Raji (cell line): Measurements from ENCODE around the gene BEND5.

ENCODE experiments used
- POLR2A ChIP-seq: IDR thresholded peaks from 2 replicates; pipeline ENCODE4 v1.6.1; 2011; ENCODE audit warnings: low read depth, low read length, control low read depth; ENCODE audit not compliant: insufficient read depth

Gene BEND5

DNA sequence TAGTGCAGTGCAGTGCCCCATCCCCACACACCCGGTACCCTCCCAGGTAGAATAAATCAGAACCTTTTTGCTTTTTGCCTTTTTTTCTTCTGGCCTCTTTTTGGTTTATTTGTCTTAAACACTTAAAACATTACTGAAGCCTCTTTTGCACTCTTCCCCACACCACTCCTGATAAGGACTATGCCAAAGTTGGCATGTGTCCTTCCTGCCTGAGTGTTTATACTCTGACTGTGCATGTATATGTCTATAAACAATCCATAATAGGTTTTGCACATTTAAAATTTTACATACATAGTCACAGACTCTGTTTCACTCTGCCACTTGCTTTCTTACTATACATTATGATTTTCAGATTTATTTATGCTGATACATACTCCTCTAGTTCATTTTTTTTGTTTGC, 59.6 kb downstream of the BEND5 start:
- no peak for TF ChIP-seq POLR2A

GRCh38 chr1:48715921-48716320, 60.8 kb downstream of the BEND5 start:
- no peak for TF ChIP-seq POLR2A

DNA sequence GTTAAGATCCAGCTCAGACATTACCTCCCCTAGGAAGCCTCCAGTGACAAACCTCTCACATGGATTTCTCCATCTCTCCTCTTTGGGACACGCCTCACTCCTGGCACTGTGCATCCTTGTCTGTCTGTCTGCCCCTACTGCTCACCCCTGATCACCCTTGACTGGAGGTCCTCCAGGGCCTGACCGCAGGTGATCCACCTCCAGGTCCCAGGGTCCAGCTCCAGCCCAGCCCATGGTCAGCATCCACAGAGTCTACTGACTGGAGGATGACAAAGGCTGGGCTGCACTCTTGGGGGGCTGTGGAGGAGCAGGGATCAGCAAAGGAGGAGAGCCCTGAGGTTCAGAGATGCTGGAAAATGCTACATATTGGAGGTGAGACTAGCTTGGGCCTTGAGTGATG, 65.8 kb downstream of the BEND5 start:
- TF ChIP-seq POLR2A, result no peak

- no peak for TF ChIP-seq POLR2A
Measured at GRCh38 chr1:48710318-48710717, 66.4 kb downstream of the BEND5 start.

DNA sequence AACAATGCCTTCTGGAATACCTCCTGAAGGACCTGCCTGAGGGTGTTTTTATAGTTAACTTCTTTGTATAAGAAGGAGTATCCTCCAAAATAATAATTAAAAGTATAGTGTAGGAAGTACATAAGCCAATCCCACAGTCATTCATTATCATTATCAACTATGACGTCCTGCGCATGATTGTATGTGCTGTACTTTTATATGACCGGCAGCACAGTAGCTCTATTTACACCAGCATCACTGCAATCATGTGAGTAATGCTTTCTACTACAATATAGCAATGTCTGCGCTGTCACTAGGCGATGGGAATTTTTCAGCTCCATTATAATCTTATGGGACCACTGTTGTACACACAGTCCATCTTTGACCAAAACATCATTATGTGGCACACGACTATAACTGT, 72.0 kb downstream of the BEND5 start:
- TF ChIP-seq POLR2A, result no peak

DNA sequence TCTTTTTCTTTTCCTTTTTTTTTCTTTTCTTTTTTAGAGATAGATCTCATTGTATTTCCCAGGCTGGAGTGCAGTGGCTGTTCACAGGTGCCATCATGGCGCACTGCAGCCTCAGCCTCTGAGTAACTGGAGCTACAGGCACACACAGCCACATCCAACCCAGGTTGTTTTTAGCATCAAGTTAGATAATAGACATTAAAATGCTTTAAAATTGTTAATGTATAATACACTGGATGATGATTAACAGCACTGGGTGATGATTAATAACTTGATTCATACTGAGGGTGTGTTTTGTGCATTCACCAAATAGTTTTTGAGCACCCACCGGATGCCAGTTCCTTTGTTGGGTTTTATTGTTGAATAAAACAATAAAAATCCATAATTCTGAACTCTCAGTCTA, 75.2 kb downstream of the BEND5 start:
- no peak for TF ChIP-seq POLR2A

DNA sequence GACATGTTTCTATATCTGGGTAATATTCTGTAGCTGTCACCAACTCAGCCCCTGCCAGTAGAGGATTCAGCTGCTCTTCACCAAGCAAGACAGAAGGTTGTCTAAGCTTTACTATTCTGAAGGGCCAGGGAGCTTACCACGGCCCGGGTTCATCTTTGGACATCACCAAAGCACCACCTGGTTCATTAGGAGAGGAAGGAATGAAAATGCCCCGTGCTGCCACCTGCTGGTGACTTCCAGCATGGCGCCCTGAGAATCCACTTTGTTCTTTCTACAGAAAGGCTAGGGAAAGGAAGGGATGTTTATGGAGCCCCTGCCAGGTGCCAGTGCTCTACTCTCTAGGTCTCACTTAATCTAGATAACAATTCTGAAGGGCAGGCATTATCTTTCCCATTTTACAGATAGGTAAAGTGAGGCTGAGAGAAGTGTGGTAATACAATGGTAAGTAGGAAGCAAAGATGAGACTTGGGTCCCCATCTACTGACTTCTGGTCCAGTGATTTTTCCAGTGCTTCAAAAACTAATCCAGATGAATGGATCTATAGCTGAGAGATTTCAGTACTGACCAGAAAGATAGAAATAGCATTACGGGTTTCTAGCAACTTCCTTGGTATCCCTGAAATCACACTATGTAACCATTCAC, 79.5 kb downstream of the BEND5 start:
- no peak for TF ChIP-seq POLR2A

- TF ChIP-seq POLR2A, result no peak
Measured at GRCh38 chr1:48695161-48695560, 81.5 kb downstream of the BEND5 start.

DNA sequence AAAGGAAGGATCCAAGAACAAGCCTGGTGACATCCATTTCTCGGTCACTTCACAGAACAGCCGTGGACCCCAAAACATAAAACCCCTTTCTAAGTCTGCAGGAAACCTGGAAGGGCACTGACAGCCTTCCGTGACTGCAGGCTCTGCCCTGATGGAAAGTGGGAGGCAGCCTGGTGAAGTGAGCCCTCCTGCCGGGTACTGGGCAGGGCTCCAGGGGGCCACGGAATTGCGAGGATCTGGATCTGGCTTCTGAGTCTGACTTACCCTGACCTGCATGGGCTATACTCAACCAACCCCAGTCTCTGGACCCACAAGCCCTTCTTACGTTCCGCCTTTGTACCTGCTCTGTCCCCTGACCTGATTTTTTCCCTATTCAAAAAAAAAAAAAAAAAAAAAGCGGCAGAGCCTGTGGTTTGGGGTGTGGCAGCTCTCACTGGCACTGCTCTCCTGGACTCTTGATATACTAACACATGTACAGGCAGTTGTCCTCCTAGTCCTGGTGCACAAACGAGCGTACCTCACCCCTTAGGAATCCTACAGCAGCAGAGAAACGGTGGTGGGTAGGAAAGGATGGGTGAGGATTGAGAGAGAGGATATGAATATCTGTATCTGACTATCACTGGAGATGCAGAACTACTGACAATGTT, 82.9 kb downstream of the BEND5 start:
- TF ChIP-seq POLR2A, result no peak

DNA sequence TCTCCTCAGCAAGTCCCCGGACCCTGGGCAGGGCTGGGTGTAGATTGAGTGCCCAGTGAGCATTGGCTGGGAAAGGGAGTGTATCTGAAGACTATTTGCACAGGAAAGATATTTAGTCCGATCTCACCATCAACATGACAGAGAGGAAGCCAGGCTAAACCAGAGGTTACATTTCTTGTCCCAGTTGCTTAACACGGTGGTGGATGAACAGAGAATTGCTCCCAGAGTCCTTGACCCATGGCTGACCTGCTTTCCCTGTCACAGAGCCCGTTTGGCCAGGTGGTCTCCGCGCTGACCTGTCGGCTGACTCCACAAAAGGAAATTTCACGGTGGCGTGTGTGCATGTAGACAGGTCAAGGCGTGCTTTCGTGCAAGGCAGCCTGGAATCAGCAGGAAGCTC, 83.5 kb downstream of the BEND5 start:
- TF ChIP-seq POLR2A, result no peak

GRCh38 chr1:48692235-48692634, 84.5 kb downstream of the BEND5 start:
- TF ChIP-seq POLR2A, result no peak

- TF ChIP-seq POLR2A, result no peak
Measured at GRCh38 chr1:48691429-48692001, 85.2 kb downstream of the BEND5 start.

- no peak for TF ChIP-seq POLR2A
Measured at GRCh38 chr1:48688102-48688760, 88.5 kb downstream of the BEND5 start.

- no peak for TF ChIP-seq POLR2A
Measured at GRCh38 chr1:48687282-48688045, 89.2 kb downstream of the BEND5 start.

- no peak for TF ChIP-seq POLR2A
Measured at GRCh38 chr1:48686159-48686558, 90.5 kb downstream of the BEND5 start.
